GM12891 (cell line): ENCODE results near the gene MMS19.

ENCODE experiments used
- PAX5 ChIP-seq: IDR thresholded peaks from 2 replicates; pipeline ENCODE4 v1.6.1; 2011; ENCODE audit warnings: low read length, moderate library complexity, mild to moderate bottlenecking; ENCODE audit not compliant: insufficient read depth, severe bottlenecking
- POLR2A ChIP-seq: IDR thresholded peaks from 2 replicates; pipeline ENCODE4 v1.6.1; 2011; ENCODE audit warnings: low read depth, low read length, control low read depth
- POLR2AphosphoS5 ChIP-seq: IDR thresholded peaks from 2 replicates; pipeline ENCODE4 v1.6.1; 2011; ENCODE audit warnings: low read depth, low read length, control low read depth
- POU2F2 ChIP-seq: IDR thresholded peaks from 2 replicates; pipeline ENCODE4 v1.6.1; 2011; ENCODE audit warnings: low read depth, mild to moderate bottlenecking, control low read depth, low read length, moderate library complexity
- SPI1 ChIP-seq: IDR thresholded peaks from 2 replicates; pipeline ENCODE4 v1.6.1; 2011; ENCODE audit warnings: low read depth, low read length, control low read depth
- TAF1 ChIP-seq: IDR thresholded peaks from 2 replicates; pipeline ENCODE4 v1.6.1; 2011; ENCODE audit warnings: low read depth, low read length, control low read depth

GRCh38 chr10:97442277-97442676, 55.9 kb downstream of the MMS19 start:
- TF ChIP-seq POLR2A (no peak), TAF1 (no peak), POLR2AphosphoS5 (no peak), POU2F2 (no peak), PAX5 (no peak), SPI1 (no peak)
